Ishikawa (cell line): ENCODE data around the gene ELF1.

Experiments used
- CEBPB ChIP-seq: IDR thresholded peaks from 2 replicates; pipeline ENCODE4 v1.6.1; 2012
- CREB1 ChIP-seq: IDR thresholded peaks from 2 replicates; pipeline ENCODE4 v1.6.1; 2012; ENCODE audit warnings: low read depth
- EGR1 ChIP-seq: IDR thresholded peaks from 2 replicates; pipeline ENCODE4 v1.6.1; 2012
- EP300 ChIP-seq: IDR thresholded peaks from 2 replicates; pipeline ENCODE4 v1.6.1; 2012; ENCODE audit warnings: borderline replicate concordance
- FOXM1 ChIP-seq: IDR thresholded peaks from 2 replicates; pipeline ENCODE4 v1.6.1; 2012; ENCODE audit warnings: low read depth, borderline replicate concordance
- NFIC ChIP-seq: IDR thresholded peaks from 2 replicates; pipeline ENCODE4 v1.6.1; 2012
- RAD21 ChIP-seq: IDR thresholded peaks from 2 replicates; pipeline ENCODE4 v1.6.1; 2012; ENCODE audit warnings: low read depth
- TAF1 ChIP-seq: IDR thresholded peaks from 2 replicates; pipeline ENCODE4 v1.6.1; 2012; ENCODE audit warnings: low read depth, mild to moderate bottlenecking
- TCF12 ChIP-seq: IDR thresholded peaks from 2 replicates; pipeline ENCODE4 v1.6.1; 2012; ENCODE audit warnings: low read depth
- TEAD4 ChIP-seq: IDR thresholded peaks from 2 replicates; pipeline ENCODE4 v1.6.1; 2012
- YY1 ChIP-seq: IDR thresholded peaks from 2 replicates; pipeline ENCODE4 v1.6.1; 2012; ENCODE audit warnings: low read depth
- ZBTB7A ChIP-seq: IDR thresholded peaks from 2 replicates; pipeline ENCODE4 v1.6.1; 2012; ENCODE audit warnings: low read depth
- TF ChIP-seq, protein P1 (sequence below): IDR thresholded peaks from 2 replicates; pipeline ENCODE4 v1.6.1; 2012
- TF ChIP-seq, protein P2 (sequence below): IDR thresholded peaks from 2 replicates; pipeline ENCODE4 v1.6.1; 2012; ENCODE audit warnings: low read depth, mild to moderate bottlenecking
- TF ChIP-seq, protein P3 (sequence below): IDR thresholded peaks from 2 replicates; pipeline ENCODE4 v1.6.1; 2012

Gene ELF1

DNA sequence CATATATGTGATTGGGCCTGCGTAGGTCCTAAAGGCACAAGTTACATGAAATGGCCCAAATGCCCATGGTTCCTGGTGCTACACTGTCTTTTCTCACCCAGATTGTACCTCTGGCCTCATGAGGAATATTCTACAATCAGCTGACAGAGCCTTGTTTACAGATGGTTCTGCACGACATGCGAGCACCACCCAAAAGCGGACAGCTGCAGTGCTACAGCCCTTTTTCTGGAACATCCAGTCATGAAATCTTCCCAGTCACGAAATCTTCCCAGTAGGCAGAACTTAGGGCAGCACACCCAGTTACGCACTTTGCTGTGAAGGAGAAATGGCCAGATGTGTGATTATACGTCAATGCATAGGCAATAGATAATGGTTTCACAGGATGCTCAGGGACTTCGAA is 7.7 kb upstream of the ELF1 start:
- no peak for TF ChIP-seq CREB1
- TF ChIP-seq, protein P1, sequence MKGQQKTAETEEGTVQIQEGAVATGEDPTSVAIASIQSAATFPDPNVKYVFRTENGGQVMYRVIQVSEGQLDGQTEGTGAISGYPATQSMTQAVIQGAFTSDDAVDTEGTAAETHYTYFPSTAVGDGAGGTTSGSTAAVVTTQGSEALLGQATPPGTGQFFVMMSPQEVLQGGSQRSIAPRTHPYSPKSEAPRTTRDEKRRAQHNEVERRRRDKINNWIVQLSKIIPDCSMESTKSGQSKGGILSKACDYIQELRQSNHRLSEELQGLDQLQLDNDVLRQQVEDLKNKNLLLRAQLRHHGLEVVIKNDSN, result no peak
- TF ChIP-seq FOXM1, result no peak
- no peak for TF ChIP-seq RAD21
- no peak for TF ChIP-seq YY1
- no peak for TF ChIP-seq TEAD4
- no peak for TF ChIP-seq TAF1
- TF ChIP-seq, protein P2, sequence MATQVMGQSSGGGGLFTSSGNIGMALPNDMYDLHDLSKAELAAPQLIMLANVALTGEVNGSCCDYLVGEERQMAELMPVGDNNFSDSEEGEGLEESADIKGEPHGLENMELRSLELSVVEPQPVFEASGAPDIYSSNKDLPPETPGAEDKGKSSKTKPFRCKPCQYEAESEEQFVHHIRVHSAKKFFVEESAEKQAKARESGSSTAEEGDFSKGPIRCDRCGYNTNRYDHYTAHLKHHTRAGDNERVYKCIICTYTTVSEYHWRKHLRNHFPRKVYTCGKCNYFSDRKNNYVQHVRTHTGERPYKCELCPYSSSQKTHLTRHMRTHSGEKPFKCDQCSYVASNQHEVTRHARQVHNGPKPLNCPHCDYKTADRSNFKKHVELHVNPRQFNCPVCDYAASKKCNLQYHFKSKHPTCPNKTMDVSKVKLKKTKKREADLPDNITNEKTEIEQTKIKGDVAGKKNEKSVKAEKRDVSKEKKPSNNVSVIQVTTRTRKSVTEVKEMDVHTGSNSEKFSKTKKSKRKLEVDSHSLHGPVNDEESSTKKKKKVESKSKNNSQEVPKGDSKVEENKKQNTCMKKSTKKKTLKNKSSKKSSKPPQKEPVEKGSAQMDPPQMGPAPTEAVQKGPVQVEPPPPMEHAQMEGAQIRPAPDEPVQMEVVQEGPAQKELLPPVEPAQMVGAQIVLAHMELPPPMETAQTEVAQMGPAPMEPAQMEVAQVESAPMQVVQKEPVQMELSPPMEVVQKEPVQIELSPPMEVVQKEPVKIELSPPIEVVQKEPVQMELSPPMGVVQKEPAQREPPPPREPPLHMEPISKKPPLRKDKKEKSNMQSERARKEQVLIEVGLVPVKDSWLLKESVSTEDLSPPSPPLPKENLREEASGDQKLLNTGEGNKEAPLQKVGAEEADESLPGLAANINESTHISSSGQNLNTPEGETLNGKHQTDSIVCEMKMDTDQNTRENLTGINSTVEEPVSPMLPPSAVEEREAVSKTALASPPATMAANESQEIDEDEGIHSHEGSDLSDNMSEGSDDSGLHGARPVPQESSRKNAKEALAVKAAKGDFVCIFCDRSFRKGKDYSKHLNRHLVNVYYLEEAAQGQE, result no peak
- no peak for TF ChIP-seq EGR1

DNA sequence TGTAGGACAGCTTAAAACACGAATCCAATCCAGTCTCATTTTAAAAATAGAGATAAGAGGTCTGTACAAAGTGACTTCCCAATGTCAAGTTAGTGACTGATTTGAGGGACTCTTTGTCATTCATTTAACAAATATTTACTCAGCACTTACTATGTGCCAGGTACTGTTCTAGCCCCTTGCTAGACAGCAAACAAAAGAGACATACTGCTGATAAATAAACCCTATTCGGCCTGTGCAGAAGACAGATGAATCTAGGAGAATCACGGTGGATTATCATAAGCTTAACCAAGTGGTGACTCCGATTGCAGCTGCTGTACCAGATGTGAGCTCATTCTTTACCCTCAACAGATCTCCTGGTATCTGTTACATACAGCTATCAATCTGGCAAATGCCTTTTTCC is 6.4 kb upstream of the ELF1 start:
- TF ChIP-seq CREB1 (no peak), CEBPB (no peak), EP300 (no peak), YY1 (no peak), NFIC (no peak), EGR1 (no peak), TEAD4 (no peak), FOXM1 (no peak), RAD21 (no peak), TAF1 (no peak), TCF12 (no peak), ZBTB7A (no peak)
- TF ChIP-seq, protein P2, result no peak
- TF ChIP-seq, protein P1, result no peak
- TF ChIP-seq, protein P3, sequence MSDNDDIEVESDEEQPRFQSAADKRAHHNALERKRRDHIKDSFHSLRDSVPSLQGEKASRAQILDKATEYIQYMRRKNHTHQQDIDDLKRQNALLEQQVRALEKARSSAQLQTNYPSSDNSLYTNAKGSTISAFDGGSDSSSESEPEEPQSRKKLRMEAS, result no peak

DNA sequence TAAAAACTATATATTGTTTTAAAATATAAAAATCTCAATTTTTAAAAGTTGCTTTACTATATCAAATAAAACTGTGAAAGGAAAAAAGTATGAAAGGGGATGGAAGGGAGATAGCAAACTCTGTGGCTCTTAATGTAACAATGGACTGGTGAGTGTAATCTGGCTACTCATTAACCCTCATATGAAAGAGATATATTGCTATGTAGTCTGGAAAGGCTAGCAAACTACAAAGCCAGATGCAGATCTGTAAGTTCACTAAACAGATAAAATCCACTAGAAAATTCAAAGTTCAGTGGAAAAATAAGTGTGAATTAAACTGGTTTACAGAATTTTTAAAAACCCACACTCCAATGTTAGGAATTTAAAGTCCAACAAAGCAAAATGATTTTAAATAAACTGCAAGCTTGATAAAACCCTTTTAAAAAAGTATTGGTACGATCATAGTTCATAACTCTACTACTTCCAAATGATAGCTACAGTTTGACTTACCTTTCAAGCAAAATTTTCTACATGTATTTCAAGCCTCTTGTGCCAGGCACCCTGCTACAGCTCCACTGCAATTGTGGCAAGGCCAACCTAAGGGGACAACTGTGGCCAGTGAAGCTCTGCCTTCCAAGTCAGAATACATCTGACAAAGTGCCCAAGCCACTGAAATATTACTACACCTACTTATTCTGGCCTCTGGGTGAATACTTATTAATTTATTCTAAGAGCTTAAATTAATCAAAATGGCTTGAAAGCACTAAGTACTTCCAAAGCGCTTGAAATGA is 647 bp upstream of the ELF1 start:
- TF ChIP-seq EP300 (no peak), EGR1 (no peak), FOXM1 (no peak), NFIC (no peak), RAD21 (no peak), CREB1 (no peak), TEAD4 (no peak), ZBTB7A (no peak), TAF1 (no peak)
- TF ChIP-seq, protein P1, result no peak
- TF ChIP-seq, protein P3, result no peak
- TF ChIP-seq, protein P2, result no peak

DNA sequence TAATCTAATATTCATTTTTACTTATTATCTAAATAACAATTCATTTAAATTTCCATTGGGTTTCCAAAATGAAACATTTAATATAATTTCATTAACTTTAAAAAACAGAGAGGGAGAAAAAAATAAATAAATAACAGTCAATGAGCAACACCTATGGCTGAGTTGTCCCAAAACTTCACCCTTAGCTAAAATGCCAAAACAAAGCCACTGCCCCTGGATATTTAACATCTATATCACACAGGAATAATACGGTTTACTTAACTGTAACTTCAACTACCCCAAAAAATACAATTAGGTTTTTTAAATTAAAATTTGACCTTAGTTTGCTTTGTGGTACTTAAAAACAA is 541 bp downstream of the ELF1 start:
- TF ChIP-seq, protein P3, result no peak
- no peak for TF ChIP-seq RAD21
- no peak for TF ChIP-seq TEAD4
- no peak for TF ChIP-seq CEBPB
- TF ChIP-seq EP300, result no peak
- no peak for TF ChIP-seq ZBTB7A
- TF ChIP-seq CREB1, result no peak
- TF ChIP-seq TCF12, result no peak
- no peak for TF ChIP-seq FOXM1
- no peak for TF ChIP-seq TAF1
- no peak for TF ChIP-seq EGR1
- TF ChIP-seq, protein P1, result no peak
- TF ChIP-seq, protein P2, result no peak
- no peak for TF ChIP-seq NFIC
